ENCODE measurements around the gene MINDY4. TPM values are rescaled to one million over a fixed set of nuclear protein-coding genes. Genes with fewer than 3 reads are reported as not detected.
A peak's percentile ranks its signal among the peaks of the same experiment; 100 is the strongest.

MINDY4 gene
- total RNA-seq, 6 experiments from 2014 or later, result 1.2 to 3.2 (median 2.3) TPM

DNA sequence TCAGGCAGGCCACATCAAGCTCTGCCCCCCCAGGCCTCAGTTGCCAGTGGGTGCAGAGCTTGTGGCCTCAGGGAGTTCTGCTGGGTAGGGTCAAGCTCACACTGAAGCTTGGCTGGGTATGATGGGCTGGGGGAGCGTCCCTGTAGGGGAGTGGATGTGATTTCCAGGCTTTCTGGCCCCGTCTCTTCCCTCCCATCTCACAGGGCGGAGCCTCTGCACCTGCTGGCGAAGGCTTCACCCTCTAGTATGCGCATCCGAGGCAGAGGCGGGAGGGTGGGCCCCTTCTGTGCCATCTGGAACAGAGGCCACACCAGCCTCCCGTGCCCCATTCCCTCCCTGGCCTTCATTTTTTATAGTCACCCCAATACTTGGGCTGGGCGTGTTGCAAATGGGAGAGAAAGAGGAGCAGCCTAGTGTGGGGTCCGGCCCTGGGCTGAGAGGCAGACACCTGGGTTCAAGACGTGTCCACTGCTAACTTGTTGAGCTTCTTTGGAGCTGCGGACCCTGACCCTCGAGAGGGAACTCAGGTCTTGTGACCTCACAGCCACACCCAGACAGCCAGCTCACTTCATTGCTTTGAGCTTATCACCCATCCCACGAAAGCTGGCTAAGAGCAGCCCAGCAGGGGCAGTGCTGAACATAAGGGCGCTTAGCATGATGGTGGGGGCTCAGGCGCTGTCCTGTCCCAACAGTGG is 142.8 kb downstream of the MINDY4 start:
- intact Hi-C loops (cut with DNase I), result no loop called here
- no peaks in the 10 kb centered on the region for H3K36me3 ChIP-seq
- 86% methylated on average over 5 of the region's 16 CpGs for WGBS (ENCODE audit: insufficient coverage, low coverage, low lambda C conversion rate, missing lambda C conversion rate)
- H3K4me3 ChIP-seq, result peak overlapping the region in 1 of 3 donors; percentile 13
- no peak for ATAC-seq
- H3K9me3 ChIP-seq, result no peaks in the 10 kb centered on the region
- TF ChIP-seq, protein P1, sequence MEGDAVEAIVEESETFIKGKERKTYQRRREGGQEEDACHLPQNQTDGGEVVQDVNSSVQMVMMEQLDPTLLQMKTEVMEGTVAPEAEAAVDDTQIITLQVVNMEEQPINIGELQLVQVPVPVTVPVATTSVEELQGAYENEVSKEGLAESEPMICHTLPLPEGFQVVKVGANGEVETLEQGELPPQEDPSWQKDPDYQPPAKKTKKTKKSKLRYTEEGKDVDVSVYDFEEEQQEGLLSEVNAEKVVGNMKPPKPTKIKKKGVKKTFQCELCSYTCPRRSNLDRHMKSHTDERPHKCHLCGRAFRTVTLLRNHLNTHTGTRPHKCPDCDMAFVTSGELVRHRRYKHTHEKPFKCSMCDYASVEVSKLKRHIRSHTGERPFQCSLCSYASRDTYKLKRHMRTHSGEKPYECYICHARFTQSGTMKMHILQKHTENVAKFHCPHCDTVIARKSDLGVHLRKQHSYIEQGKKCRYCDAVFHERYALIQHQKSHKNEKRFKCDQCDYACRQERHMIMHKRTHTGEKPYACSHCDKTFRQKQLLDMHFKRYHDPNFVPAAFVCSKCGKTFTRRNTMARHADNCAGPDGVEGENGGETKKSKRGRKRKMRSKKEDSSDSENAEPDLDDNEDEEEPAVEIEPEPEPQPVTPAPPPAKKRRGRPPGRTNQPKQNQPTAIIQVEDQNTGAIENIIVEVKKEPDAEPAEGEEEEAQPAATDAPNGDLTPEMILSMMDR (IDR thresholded peaks at IDR 0.05), result no peak
- TF ChIP-seq POLR2A (IDR thresholded peaks at IDR 0.05), result no peak
- no peak for DNase-seq
- H3K4me1 ChIP-seq, result no peaks in the 10 kb centered on the region
- H3K27me3 ChIP-seq, result no peaks in the 10 kb centered on the region
- no peak overlapping the region for H3K27ac ChIP-seq

DNA sequence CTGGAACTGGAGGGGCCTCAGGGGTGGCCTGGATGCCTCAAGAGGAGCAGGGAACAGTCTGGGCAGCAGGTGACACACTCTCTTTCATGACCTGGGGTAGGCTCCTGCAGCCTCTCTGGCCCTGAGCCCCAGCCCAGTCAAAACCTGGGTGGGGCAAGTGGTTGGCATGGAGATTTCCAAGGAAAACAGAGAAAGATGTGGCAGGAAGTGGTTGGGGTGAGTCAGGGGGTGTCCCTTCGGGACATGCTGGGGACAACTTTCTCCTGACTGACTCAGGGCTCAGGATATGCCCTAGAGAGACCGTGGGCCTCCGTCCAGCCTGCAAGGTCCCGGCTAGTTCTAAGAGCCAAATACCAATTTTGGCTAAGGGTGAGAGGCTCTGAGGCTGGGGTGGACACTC is 143.4 kb downstream of the MINDY4 start:
- intact Hi-C loops (cut with DNase I), result no loop called here
- peak in 2 of 4 donors; percentile 4 to 6 for ATAC-seq

DNA sequence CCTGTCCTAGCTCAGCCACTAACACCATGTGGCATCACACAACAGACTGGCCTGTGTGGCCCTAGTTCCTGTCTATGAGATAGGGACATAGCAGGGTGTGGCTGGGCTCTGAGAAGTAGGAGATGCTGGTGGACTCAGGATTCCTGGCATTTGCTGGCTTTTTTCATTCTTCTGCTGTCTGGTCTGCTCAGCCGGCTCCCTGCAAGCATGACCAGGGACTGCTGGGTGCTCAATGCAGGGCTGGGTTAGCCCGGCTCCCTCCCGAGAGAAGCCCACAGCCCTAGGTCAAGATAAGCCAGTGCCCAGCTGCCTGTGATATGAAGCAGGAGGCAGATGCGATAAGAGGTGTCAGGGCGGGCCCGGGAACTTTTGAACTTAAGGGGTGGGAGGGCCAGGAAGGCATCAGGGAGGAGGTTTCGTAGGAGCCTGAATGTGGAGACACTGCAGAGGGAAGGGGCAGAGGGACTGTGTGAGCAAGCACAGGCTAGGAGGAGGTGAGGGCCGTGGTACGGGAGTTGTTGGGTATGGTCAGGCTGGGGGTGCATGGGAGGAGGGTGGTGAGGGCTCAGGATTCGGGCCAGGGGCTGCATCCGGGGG is 143.9 kb downstream of the MINDY4 start:
- H3K27me3 ChIP-seq, result no peaks in the 10 kb centered on the region
- TF ChIP-seq, protein P1 (IDR thresholded peaks at IDR 0.05), result no peak
- no peak for TF ChIP-seq POLR2A (IDR thresholded peaks at IDR 0.05)
- 57% methylated on average over 7 of the region's 11 CpGs for WGBS (ENCODE audit: insufficient coverage, low coverage, low lambda C conversion rate, missing lambda C conversion rate)
- peak overlapping the region in 1 of 3 donors; percentile 1 for H3K4me3 ChIP-seq
- no peaks in the 10 kb centered on the region for H3K4me1 ChIP-seq
- H3K9me3 ChIP-seq, result no peaks in the 10 kb centered on the region
- no peak overlapping the region for H3K27ac ChIP-seq
- intact Hi-C loops (cut with DNase I), result no loop called here
- peak in 1 of 4 donors; percentile 6 for ATAC-seq
- no peaks in the 10 kb centered on the region for H3K36me3 ChIP-seq
- no peak for DNase-seq

More for the DNA sequence above, 143.4 kb downstream of the MINDY4 start:
- Histone ChIP-seq H3K4me3 (peak overlapping the region in 1 of 3 donors; percentile 1), H3K4me1 (no peaks in the 10 kb centered on the region), H3K27ac (no peak overlapping the region), H3K27me3 (no peaks in the 10 kb centered on the region), H3K9me3 (no peaks in the 10 kb centered on the region), H3K36me3 (no peaks in the 10 kb centered on the region)
- no peak for TF ChIP-seq POLR2A (IDR thresholded peaks at IDR 0.05)
- TF ChIP-seq, protein P1 (IDR thresholded peaks at IDR 0.05), result no peak
- DNase-seq, result no peak
- whole genome bisulfite sequencing (ENCODE audit: insufficient coverage, low coverage, low lambda C conversion rate, missing lambda C conversion rate), result 64% methylated on average over 4 of the region's 4 CpGs

DNA sequence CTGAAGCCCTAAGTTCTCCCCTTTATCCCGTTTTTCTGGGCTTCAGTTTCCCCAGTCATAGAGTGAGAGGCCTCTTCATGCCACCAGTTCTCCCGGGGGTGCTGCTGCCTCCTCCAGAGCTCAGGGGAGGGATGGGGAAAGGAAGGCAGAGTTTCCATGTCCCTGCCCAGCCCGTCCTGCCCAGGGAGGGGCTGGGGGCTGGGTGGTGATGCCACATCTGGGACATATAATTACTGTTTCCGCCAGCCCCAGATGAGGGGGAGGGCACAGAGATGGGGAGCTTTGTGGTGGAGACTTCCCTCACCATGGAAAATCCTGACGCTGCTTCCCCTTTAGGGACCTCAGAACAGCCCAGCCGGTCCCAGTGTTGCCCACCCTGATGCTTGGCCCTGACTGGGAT is 144.5 kb downstream of the MINDY4 start:
- Histone ChIP-seq H3K4me3 (no peak overlapping the region), H3K27ac (no peak overlapping the region), H3K4me1 (no peaks in the 10 kb centered on the region), H3K27me3 (no peaks in the 10 kb centered on the region), H3K9me3 (no peaks in the 10 kb centered on the region), H3K36me3 (no peaks in the 10 kb centered on the region)
- DNase-seq, result no peak
- 48% methylated on average over 3 of the region's 6 CpGs for WGBS (ENCODE audit: insufficient coverage, low coverage, low lambda C conversion rate, missing lambda C conversion rate)
- intact Hi-C loops (cut with DNase I), result no loop called here
- no peak for TF ChIP-seq POLR2A (IDR thresholded peaks at IDR 0.05)
- TF ChIP-seq, protein P1 (IDR thresholded peaks at IDR 0.05), result no peak
- ATAC-seq, result no peak

All from right lobe of liver (tissue), 6 donors.